ENCODE measurements around the gene CNTFR.
A peak's percentile ranks its signal among the peaks of the same experiment; 100 is the strongest.

The CNTFR gene

GRCh38 chr9:34553511-34554021 lies 36.0 kb downstream of the CNTFR start:
- peak in 1 of 2 donors; percentile 60 for DNase-seq
- Histone ChIP-seq H3K27ac (no peak overlapping the region), H3K27me3 (peaks cover 0 to 48% of the 10 kb centered on the region in 2 donors), H3K36me3 (no peaks in the 10 kb centered on the region), H3K9me3 (no peaks in the 10 kb centered on the region), H3K4me1 (no peaks in the 10 kb centered on the region), H3K4me3 (no peak overlapping the region)
- TF ChIP-seq CTCF (IDR thresholded peaks at IDR 0.05): no peak
- intact Hi-C loops (cut with DNase I; ENCODE audit: low total_unique reads): no loop called here

- Histone ChIP-seq H3K27ac (no peak overlapping the region), H3K36me3 (no peaks in the 10 kb centered on the region), H3K4me3 (no peak overlapping the region), H3K27me3 (peaks cover 0 to 43% of the 10 kb centered on the region in 2 donors), H3K9me3 (no peaks in the 10 kb centered on the region), H3K4me1 (no peaks in the 10 kb centered on the region)
- TF ChIP-seq CTCF (IDR thresholded peaks at IDR 0.05): no peak
- peak in 1 of 2 donors; percentile 43 for DNase-seq
- intact Hi-C loops (cut with DNase I; ENCODE audit: low total_unique reads): no loop called here
Observed at GRCh38 chr9:34552986-34553385, 36.5 kb downstream of the CNTFR start.

DNA sequence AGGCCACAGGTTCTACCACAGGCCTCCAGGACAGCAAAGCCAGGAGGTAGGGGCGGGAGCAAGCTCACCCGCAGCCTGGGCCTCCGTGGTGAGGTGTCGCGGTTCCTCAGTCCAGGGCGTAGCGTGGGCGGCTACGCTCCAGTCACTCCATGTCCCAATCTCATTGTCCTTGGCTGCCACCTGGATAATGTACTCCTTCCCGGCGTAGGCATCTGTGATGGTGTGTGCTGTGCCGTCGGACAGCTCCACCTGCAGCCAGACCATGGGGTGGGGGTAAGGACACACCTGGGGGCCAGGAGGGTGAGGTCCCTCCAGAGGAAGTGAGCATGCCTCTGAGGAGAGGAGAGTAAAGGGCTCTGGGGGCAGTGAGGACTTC lies 36.9 kb downstream of the CNTFR start:
- no peak for TF ChIP-seq CTCF (IDR thresholded peaks at IDR 0.05)
- H3K4me1 ChIP-seq: no peaks in the 10 kb centered on the region
- intact Hi-C loops (cut with DNase I; ENCODE audit: low total_unique reads): no loop called here

GRCh38 chr9:34551751-34552605 lies 37.5 kb downstream of the CNTFR start:
- H3K27me3 ChIP-seq: peaks cover 0 to 43% of the 10 kb centered on the region in 2 donors
- intact Hi-C loops (cut with DNase I; ENCODE audit: low total_unique reads): no loop called here
- peak in 1 of 2 donors; percentile 60 for DNase-seq
- no peak overlapping the region for H3K27ac ChIP-seq
- H3K36me3 ChIP-seq: no peaks in the 10 kb centered on the region
- no peaks in the 10 kb centered on the region for H3K4me1 ChIP-seq
- H3K9me3 ChIP-seq: no peaks in the 10 kb centered on the region
- TF ChIP-seq CTCF (IDR thresholded peaks at IDR 0.05): no peak
- H3K4me3 ChIP-seq: no peak overlapping the region

More for the DNA sequence above, 36.9 kb downstream of the CNTFR start:
- Histone ChIP-seq H3K9me3 (no peaks in the 10 kb centered on the region), H3K27ac (no peak overlapping the region), H3K4me3 (no peak overlapping the region), H3K27me3 (peaks cover 0 to 43% of the 10 kb centered on the region in 2 donors), H3K36me3 (no peaks in the 10 kb centered on the region)
- DNase-seq: peak in 1 of 2 donors; percentile 34

GRCh38 chr9:34550681-34551270 lies 38.7 kb downstream of the CNTFR start:
- DNase-seq: peak in 1 of 2 donors; percentile 45
- Histone ChIP-seq H3K4me3 (no peak overlapping the region), H3K36me3 (no peaks in the 10 kb centered on the region), H3K9me3 (no peaks in the 10 kb centered on the region), H3K4me1 (no peaks in the 10 kb centered on the region), H3K27me3 (peaks cover 0 to 43% of the 10 kb centered on the region in 2 donors), H3K27ac (no peak overlapping the region)
- intact Hi-C loops (cut with DNase I; ENCODE audit: low total_unique reads): no loop called here
- no peak for TF ChIP-seq CTCF (IDR thresholded peaks at IDR 0.05)

Data from tibial artery (tissue), 4 donors.